ENCODE measurements around the gene KCNC1. TPM values are rescaled to one million over a fixed set of nuclear protein-coding genes. Genes with fewer than 3 reads are reported as not detected.

The KCNC1 gene
- total RNA-seq, 1 experiment from 2014 or later = not detected

GRCh38 chr11:17773674-17774073 lies 39.1 kb downstream of the KCNC1 start:
- H3K27me3 ChIP-seq = no peaks in the 10 kb centered on the region
- H3K36me3 ChIP-seq = no peaks in the 10 kb centered on the region
- no peak overlapping the region for H3K4me3 ChIP-seq
- DNase-seq = no peak
- H3K9me3 ChIP-seq = no peaks in the 10 kb centered on the region

- Histone ChIP-seq H3K9me3 (no peaks in the 10 kb centered on the region), H3K36me3 (no peaks in the 10 kb centered on the region), H3K4me3 (no peak overlapping the region), H3K27me3 (no peaks in the 10 kb centered on the region)
- no peak for DNase-seq
Observed at GRCh38 chr11:17774232-17775034, 39.9 kb downstream of the KCNC1 start.

GRCh38 chr11:17775035-17775348 lies 40.4 kb downstream of the KCNC1 start:
- H3K4me3 ChIP-seq = no peak overlapping the region
- no peaks in the 10 kb centered on the region for H3K27me3 ChIP-seq
- H3K36me3 ChIP-seq = no peaks in the 10 kb centered on the region
- H3K9me3 ChIP-seq = no peaks in the 10 kb centered on the region
- DNase-seq = no peak

GRCh38 chr11:17775507-17776211 lies 41.1 kb downstream of the KCNC1 start:
- no peaks in the 10 kb centered on the region for H3K27me3 ChIP-seq
- no peaks in the 10 kb centered on the region for H3K9me3 ChIP-seq
- H3K4me3 ChIP-seq = no peak overlapping the region
- H3K36me3 ChIP-seq = no peaks in the 10 kb centered on the region
- no peak for DNase-seq

- no peak for DNase-seq
Observed at GRCh38 chr11:17776212-17776875, 41.8 kb downstream of the KCNC1 start.

GRCh38 chr11:17777086-17777737 lies 42.6 kb downstream of the KCNC1 start:
- no peak for DNase-seq
- no peaks in the 10 kb centered on the region for H3K27me3 ChIP-seq
- no peak overlapping the region for H3K4me3 ChIP-seq
- H3K36me3 ChIP-seq = no peaks in the 10 kb centered on the region
- H3K9me3 ChIP-seq = no peaks in the 10 kb centered on the region

More at GRCh38 chr11:17776212-17776875, 41.8 kb downstream of the KCNC1 start:
- Histone ChIP-seq H3K4me3 (no peak overlapping the region), H3K27me3 (no peaks in the 10 kb centered on the region), H3K9me3 (no peaks in the 10 kb centered on the region), H3K36me3 (no peaks in the 10 kb centered on the region)

GRCh38 chr11:17777738-17778091 lies 43.1 kb downstream of the KCNC1 start:
- Histone ChIP-seq H3K36me3 (no peaks in the 10 kb centered on the region), H3K27me3 (no peaks in the 10 kb centered on the region), H3K9me3 (no peaks in the 10 kb centered on the region), H3K4me3 (no peak overlapping the region)
- no peak for DNase-seq

- DNase-seq = no peak
- Histone ChIP-seq H3K4me3 (no peak overlapping the region), H3K27me3 (no peaks in the 10 kb centered on the region), H3K9me3 (no peaks in the 10 kb centered on the region), H3K36me3 (no peaks in the 10 kb centered on the region)
Observed at GRCh38 chr11:17778352-17778751, 43.8 kb downstream of the KCNC1 start.

GRCh38 chr11:17778956-17779860 lies 44.6 kb downstream of the KCNC1 start:
- Histone ChIP-seq H3K36me3 (no peaks in the 10 kb centered on the region), H3K9me3 (no peaks in the 10 kb centered on the region), H3K27me3 (no peaks in the 10 kb centered on the region), H3K4me3 (no peak overlapping the region)
- DNase-seq = no peak

GRCh38 chr11:17779861-17780594 lies 45.4 kb downstream of the KCNC1 start:
- no peak for DNase-seq
- no peaks in the 10 kb centered on the region for H3K9me3 ChIP-seq

GRCh38 chr11:17780668-17781067 lies 46.1 kb downstream of the KCNC1 start:
- Histone ChIP-seq H3K27me3 (no peaks in the 10 kb centered on the region), H3K36me3 (no peaks in the 10 kb centered on the region), H3K4me3 (no peak overlapping the region), H3K9me3 (no peaks in the 10 kb centered on the region)
- DNase-seq = no peak

More at GRCh38 chr11:17779861-17780594, 45.4 kb downstream of the KCNC1 start:
- no peaks in the 10 kb centered on the region for H3K36me3 ChIP-seq
- no peak overlapping the region for H3K4me3 ChIP-seq
- no peaks in the 10 kb centered on the region for H3K27me3 ChIP-seq

GRCh38 chr11:17781221-17781620 lies 46.6 kb downstream of the KCNC1 start:
- Histone ChIP-seq H3K4me3 (no peak overlapping the region), H3K27me3 (no peaks in the 10 kb centered on the region), H3K36me3 (no peaks in the 10 kb centered on the region), H3K9me3 (no peaks in the 10 kb centered on the region)
- DNase-seq = no peak

GRCh38 chr11:17781626-17782025 lies 47.0 kb downstream of the KCNC1 start:
- Histone ChIP-seq H3K4me3 (no peak overlapping the region), H3K27me3 (no peaks in the 10 kb centered on the region), H3K9me3 (no peaks in the 10 kb centered on the region), H3K36me3 (no peaks in the 10 kb centered on the region)
- no peak for DNase-seq

GRCh38 chr11:17782145-17782544 lies 47.6 kb downstream of the KCNC1 start:
- no peaks in the 10 kb centered on the region for H3K9me3 ChIP-seq
- no peak for DNase-seq
- H3K36me3 ChIP-seq = no peaks in the 10 kb centered on the region
- H3K4me3 ChIP-seq = no peak overlapping the region
- no peaks in the 10 kb centered on the region for H3K27me3 ChIP-seq

- Histone ChIP-seq H3K4me3 (no peak overlapping the region), H3K36me3 (no peaks in the 10 kb centered on the region), H3K27me3 (no peaks in the 10 kb centered on the region), H3K9me3 (no peaks in the 10 kb centered on the region)
- no peak for DNase-seq
Observed at GRCh38 chr11:17782603-17783337, 48.2 kb downstream of the KCNC1 start.

Measured in MG63 (cell line).